OCI-M2 (cell line): ENCODE results near the gene ARL17B.
"Not testable (repeated sequence)": the region's sequence is repeated elsewhere in the genome, so short reads cannot be mapped to it uniquely, and the experiment has no call there.

Experiments
- DNase-seq: peaks from one replicate; lab custom pipeline; 2025; ENCODE audit not compliant: unreplicated experiment; lab: John Stamatoyannopoulos, UW

ARL17B gene

DNA sequence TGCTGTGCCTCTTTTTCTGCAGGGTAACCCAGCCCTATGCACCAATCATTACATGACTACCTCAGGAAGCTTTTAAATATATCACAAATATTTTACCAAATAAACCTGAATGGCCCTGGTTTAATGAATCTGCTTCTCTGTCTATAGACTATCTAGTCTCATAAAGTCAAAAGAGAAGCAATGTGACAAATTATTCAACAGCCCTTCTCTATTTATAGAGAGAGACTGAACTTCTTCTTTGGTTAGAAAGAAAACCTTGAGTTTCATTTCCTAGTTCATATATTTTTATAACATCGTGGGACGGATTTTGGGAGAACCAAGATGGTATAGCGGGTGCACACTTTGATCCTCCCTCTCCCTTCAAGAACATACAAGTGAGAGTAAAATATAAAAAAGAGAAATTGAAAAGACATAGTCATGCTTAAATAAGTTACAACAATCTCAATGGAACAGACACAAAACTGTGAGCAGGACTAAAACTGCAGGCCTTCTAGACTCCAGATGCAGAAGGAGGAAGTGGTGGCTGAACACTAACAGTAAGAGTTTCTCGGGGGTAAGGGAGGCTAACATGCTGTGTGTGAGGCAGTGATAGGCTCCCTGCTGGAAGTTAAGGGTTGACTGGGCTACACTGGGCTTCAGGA lies 70.5 kb downstream of the ARL17B start:
- peak; percentile 72 for DNase-seq

GRCh38 chr17:46287587-46287986 lies 74.0 kb downstream of the ARL17B start:
- not testable (repeated sequence) for DNase-seq

- peak; percentile 72 for DNase-seq
Observed at GRCh38 chr17:46286764-46287221, 74.8 kb downstream of the ARL17B start.

GRCh38 chr17:46285500-46285899 lies 76.1 kb downstream of the ARL17B start:
- not testable (repeated sequence) for DNase-seq

- not testable (repeated sequence) for DNase-seq
Observed at GRCh38 chr17:46284467-46284866, 77.1 kb downstream of the ARL17B start.

- not testable (repeated sequence) for DNase-seq
Observed at GRCh38 chr17:46282635-46283034, 78.9 kb downstream of the ARL17B start.

- not testable (repeated sequence) for DNase-seq
Observed at GRCh38 chr17:46281336-46281735, 80.2 kb downstream of the ARL17B start.

DNA sequence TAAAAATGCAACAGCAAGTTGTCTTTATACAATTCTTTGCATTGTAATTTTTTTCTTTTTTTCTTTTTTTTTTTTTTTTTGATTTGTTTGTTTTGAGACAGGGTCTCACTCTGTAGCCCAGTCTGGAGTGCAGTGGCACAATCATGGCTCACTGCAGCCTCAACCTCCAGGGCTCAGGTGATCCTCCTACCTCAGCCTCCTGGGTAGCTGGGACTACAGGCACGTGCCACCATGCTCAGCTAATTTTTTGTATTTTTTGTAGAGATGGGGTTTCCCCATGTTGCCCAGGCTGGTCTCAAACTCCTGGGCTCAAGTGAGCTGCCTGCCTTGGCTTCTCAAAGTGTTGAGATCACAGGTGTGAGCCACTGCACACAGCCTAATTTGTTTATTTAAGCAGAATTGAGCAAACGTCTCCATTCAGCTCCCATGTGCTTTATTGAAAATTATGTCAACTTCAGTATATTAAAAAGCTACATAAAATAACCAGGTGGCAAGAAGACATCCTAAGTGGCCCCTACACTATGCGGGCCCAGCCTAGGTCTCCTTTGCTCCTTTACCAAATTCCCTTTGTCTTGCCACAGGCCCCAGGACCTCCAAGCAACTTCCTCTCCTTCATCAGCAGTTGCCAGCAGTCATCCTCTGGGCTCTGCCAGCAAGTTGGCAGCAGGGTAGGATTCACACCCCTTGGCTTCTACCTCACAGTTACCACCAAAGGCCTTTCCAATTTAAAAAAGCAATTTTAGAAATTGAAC lies 84.7 kb downstream of the ARL17B start:
- not testable (repeated sequence) for DNase-seq

DNA sequence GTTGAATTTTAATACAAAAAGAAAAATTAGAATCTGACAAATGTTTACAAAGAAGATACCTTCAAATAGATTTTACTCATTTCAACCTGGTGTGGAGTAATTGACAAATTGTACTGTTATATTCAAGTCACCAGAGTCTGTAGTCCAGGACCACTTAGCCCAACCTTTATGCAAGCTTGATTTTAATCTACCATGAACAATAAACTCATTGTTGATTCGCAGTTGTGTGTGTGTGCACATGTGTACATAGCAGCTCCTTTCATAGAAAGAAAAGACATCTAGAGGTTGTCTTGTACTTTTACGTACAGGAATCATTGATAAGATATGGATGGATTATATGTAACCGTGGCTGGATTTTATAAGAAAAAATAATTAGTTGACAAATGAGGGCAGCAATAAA lies 87.3 kb downstream of the ARL17B start:
- DNase-seq: no peak

DNA sequence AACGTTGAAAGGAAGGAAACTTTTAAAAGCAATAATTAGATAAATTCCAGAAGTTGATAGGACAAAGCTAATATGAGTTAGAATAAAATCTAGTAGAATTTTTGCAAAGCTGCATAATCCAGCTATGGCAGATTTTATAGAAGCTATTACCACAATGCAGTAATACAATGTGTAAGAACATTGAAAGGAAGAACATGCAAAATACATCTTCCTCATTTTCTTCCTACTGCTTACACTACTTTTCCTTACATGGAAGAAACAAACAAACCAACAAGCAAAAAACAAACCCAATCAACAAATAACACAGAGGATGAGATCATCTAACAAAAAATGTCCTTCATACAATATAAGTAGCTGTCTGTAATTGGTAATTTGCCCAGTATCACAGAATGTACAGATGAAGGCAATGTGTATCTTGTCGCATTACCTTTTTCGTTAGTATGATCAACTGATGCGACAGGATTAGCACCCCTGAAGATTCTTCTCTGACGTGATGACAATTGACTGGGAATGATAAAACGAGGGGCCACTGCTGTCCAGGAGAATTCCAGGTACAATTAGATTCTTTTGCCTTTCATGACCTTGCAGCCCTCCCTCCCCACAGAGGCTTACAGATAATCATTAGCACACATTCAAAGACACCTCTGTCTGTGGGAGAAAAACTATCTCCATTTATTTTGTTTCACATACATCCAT lies 87.9 kb downstream of the ARL17B start:
- no peak for DNase-seq

DNA sequence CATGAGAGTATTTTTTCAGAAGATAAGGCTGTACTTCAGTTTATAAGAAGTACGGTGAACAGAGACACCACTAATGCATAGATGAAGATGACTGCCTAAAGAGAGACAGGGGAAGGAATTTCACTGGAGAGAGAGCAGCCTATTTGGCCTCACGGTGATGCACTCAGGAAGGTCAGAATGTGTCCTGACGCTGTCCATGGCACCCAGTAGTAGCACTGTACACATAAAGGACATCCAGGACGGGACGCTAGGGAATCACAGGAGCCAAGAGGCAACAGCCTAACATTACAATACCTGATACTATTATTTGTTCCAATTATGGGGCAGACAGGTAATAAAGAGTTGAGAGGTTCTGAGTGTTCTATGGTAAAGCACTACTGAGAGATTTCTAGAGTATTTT lies 91.5 kb downstream of the ARL17B start:
- DNase-seq: no peak

GRCh38 chr17:46266656-46267544 lies 94.7 kb downstream of the ARL17B start:
- DNase-seq: no peak

DNA sequence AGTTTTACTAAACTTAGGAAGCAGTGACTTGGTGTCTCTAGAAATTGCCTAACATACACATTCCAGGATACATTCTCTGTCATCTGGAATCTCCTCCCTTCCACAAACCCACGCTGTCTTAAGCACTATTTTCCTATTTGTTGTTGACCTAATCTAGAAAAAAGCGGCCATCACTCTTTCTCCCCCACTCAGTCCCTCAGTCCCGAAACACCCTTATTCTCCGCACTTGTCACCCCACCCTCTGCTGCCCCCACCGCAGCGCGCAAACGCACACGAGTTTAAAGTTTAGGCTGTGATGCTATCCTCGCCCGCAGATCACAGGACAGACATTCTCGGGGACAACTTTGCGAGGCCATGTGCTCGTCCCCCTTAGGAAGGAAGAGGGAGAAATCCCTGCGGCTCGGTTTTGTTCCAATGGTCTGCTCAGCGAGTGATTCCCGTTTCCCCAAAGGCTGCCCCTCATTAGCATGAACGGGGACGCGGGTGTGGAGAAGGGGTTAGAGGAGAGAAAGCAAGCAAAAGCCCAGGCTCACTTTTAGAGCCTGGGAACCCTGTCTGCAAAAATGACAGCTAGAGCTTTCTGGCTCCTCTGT lies 95.4 kb downstream of the ARL17B start:
- not testable (repeated sequence) for DNase-seq

- DNase-seq: no peak
Observed at GRCh38 chr17:46264456-46265198, 96.9 kb downstream of the ARL17B start.

DNA sequence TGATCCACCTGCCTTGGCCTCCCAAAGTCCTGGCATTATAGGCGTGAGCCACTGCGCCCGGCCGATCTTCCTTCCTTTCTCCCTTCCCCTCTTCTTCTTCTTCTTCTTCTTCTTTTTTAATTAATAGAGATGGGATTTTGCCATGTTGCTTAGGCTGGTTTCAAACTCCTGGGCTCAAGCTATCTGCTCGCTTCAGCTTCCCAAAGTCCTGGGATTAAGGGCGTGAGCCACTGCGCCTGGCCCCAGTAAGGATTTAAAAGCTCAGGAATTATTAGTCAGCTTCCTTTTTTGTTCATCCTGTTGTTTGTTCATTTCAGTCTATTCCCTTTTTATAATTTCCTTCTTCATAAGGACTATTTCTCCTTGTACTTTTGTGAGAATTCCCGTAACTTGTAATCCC lies 99.3 kb downstream of the ARL17B start:
- DNase-seq: no peak

DNA sequence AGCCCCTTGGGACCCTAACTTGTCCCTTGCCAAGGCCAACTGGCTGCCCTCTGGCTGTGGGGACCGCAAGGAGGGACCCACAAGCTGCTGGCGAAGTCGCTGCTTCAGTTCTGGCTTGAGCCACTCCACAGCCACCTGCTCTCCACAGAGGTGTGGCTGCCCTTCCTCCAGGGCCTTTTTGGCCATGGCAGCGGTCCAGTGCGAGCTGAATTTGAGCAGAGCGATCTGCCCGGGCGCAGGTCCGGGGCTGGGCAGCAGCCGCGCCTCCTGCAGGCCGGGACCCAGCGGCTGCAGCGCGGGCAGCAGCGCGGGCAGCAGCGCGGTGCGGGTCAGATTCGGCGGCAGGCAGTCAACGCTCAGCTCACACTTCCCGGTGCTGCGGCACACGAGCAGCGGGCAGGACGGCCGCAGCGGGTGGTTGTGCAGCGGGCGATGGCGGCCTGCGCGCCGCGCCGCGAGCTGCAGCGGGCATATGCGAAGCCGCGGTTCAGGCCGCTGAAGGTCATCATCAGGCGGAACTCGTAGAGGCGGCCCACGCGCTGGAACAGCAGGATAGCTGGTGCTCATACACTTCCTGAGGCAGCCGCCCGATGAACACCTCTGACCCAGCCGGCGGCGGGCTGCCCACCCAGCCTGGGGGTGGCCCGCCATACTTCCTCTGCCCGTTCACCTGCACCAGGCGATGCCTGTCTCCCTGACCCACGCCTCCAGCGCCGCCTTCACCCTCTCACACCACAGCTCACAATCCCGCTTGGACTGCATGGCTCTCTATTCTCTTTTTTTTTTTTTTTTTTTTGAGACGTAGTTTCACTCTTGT lies 101.5 kb downstream of the ARL17B start:
- DNase-seq: not testable (repeated sequence)

GRCh38 chr17:46256369-46256768 lies 105.2 kb downstream of the ARL17B start:
- DNase-seq: not testable (repeated sequence)

DNA sequence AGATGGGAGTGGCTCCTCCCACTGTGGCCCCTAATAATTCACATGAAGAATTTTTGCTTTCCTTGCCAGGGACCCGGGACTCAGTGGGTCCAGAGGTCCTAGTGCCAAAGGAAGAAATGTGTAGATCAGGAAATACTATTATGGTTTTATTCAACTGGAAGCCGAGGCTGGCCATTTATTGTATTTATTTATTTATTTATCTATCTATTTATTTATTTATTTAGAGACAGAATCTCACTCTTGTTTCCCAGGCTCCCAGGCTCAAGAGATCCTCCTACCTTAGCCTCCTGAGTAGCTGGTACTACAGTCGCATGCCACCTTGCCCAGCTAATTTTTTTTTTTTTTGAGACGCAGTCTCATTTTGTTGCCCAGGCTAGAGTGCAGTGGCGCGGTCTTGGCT lies 107.4 kb downstream of the ARL17B start:
- DNase-seq: not testable (repeated sequence)

DNA sequence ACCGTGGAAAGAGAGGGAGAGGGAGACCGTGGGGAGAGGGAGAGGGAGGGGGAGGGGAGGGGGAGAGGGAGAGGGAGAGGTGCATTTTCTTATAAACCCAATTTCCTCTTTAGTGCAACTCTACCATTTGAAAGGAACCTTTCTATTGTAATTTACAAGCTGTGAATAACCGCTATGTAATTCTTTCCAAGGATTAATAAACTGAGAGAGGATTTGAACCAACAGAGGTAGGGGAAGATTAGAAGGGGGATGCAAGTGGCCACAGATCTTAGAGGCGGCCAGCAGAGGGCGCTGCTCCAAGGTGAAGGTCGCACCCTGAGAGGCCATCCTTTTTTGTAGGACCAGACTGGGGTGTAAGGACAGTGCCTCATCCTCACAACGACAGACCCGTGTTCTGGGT lies 107.8 kb downstream of the ARL17B start:
- not testable (repeated sequence) for DNase-seq
